Measurements from ENCODE around the gene HMCN1.

HMCN1 gene

DNA sequence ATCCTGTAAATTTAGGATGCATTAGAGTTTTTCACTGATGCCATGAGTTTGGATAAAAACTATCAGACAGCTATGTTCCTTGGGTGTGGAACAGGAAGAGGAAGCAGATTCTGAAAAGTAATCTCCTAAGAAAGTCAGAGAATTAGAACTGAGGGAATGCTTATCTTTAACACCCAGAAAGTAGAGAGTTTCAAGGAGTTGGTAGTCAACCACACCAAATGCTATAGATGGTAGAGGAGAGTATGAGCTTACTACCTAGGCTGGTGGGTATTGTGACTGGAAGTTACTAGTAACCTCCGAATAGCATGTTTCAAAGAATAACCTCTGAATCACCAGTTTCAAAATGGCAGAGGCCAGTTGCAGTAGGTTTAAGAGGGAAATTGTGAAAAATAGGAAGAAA is 288.0 kb downstream of the HMCN1 start:
- in situ Hi-C loops (cut with HindIII; ENCODE audit: low pct_unique_long_range_greater_than_20kb, low sequenced_read_pairs), result no loop called here
- TF ChIP-seq JUND (IDR thresholded peaks at IDR 0.05; ENCODE audit: low read depth), result no peak
- DNase-seq (ENCODE audit: low read depth in 1 of 2, low spot score in 1 of 2), result no peak

DNA sequence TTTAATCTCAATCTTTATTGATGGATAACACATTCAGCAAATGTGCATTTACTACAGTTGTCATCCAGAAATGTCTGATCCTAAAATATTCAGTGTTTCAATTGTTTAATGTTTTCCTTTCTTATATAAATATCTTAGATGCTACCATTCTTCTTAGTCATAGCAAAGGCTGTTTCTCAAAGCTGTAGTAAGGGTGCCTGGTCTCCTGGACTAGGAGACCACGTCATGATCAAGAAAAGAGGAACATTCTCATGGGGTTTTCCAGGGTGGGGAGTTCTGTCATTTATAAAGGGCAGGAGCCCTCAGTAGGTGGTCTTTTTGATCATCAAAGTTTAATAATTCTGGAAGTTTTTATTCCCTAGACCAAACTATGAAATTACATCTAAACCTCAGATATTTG is 292.8 kb downstream of the HMCN1 start:
- in situ Hi-C loops (cut with HindIII; ENCODE audit: low pct_unique_long_range_greater_than_20kb, low sequenced_read_pairs), result no loop called here
- TF ChIP-seq JUND (IDR thresholded peaks at IDR 0.05; ENCODE audit: low read depth), result no peak
- DNase-seq (ENCODE audit: low read depth in 1 of 2, low spot score in 1 of 2), result no peak

DNA sequence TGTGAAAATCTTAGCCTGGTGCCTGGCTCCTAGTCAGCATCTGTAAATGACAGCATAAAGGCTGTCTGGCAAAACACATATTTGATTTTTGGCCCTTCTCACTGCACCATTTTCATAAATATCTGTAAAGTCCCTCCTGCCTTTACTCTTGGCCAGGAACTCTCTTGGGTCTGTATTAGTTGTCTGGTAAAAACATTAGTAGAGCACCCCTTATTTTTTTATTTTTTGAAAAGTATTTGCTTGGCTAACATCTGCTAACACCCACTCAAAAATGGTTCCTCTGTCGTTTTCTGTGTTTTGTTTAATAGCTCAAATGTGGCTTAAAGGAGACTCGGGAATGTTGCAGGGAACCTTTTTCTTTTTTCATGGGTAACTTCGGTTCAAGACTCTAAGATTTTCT is 293.4 kb downstream of the HMCN1 start:
- no peak for TF ChIP-seq JUND (IDR thresholded peaks at IDR 0.05; ENCODE audit: low read depth)
- no peak for DNase-seq (ENCODE audit: low read depth in 1 of 2, low spot score in 1 of 2)
- in situ Hi-C loops (cut with HindIII; ENCODE audit: low pct_unique_long_range_greater_than_20kb, low sequenced_read_pairs), result no loop called here

DNA sequence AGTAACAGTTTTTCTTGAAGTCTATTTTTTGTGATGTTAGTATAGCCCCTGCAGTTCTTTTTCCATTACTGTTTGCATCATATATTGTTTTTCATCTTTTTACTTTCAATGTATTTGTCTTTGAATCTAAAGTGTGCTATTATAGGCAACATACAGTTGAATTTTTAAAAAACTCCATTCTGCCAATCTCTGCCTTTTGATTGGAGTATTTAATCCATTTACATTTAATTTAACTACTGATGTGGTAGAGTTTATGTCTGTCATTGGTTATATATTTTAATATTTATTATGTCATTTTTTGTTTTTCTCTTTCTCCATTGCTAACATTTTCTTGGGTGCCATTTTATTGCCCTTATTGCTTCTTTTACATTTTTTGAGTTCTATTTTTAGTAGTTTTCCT is 296.3 kb downstream of the HMCN1 start:
- no peak for TF ChIP-seq JUND (IDR thresholded peaks at IDR 0.05; ENCODE audit: low read depth)
- no peak for DNase-seq (ENCODE audit: low read depth in 1 of 2, low spot score in 1 of 2)
- in situ Hi-C loops (cut with HindIII; ENCODE audit: low pct_unique_long_range_greater_than_20kb, low sequenced_read_pairs), result no loop called here

DNA sequence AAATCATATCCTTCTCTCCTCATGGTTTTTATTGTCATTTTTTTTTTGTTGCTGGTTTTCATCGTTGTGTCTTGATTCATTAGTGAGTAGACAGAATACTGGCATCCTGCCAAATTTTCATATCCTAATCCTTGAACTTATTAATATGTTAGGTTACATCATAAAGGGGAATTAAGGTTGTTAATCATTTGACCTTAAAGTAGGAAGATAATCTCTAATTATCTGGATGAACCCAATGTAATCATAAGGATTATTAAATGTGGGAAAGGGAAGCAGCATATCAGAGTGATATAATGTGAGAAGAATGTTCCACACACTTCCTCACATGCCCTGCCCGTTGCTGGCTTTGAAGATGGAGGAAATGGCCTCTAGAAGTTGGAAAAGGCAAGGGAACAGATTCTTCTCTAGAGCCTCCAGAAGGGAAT is 299.7 kb downstream of the HMCN1 start:
- no peak for TF ChIP-seq JUND (IDR thresholded peaks at IDR 0.05; ENCODE audit: low read depth)
- DNase-seq (ENCODE audit: low read depth in 1 of 2, low spot score in 1 of 2), result peak in 1 of 2 experiments; percentile 12
- in situ Hi-C loops (cut with HindIII; ENCODE audit: low pct_unique_long_range_greater_than_20kb, low sequenced_read_pairs), result no loop called here

GRCh38 chr1:186042230-186042629 is 308.0 kb downstream of the HMCN1 start:
- no peak for DNase-seq (ENCODE audit: low read depth in 1 of 2, low spot score in 1 of 2)
- no peak for TF ChIP-seq JUND (IDR thresholded peaks at IDR 0.05; ENCODE audit: low read depth)
- in situ Hi-C loops (cut with HindIII; ENCODE audit: low pct_unique_long_range_greater_than_20kb, low sequenced_read_pairs), result no loop called here

DNA sequence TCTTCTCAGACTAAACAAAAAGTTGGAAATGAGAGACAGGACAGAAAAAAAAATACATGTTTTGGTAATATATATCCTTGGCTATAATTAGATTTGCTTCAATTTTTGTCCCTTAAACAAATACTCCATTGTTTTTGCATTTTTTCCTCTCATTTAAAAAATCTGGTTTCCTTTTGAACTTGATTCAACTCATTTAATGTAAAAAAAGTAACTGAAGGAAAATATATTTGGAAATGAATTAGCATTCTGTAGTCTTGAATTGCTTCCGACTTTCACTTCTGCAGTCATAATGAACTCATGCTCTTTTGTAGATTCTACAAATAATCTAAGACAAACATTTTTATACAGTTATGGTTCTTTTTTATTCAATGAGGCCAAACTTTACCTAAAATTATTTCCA is 309.1 kb downstream of the HMCN1 start:
- no peak for TF ChIP-seq JUND (IDR thresholded peaks at IDR 0.05; ENCODE audit: low read depth)
- no peak for DNase-seq (ENCODE audit: low read depth in 1 of 2, low spot score in 1 of 2)
- in situ Hi-C loops (cut with HindIII; ENCODE audit: low pct_unique_long_range_greater_than_20kb, low sequenced_read_pairs), result no loop called here

DNA sequence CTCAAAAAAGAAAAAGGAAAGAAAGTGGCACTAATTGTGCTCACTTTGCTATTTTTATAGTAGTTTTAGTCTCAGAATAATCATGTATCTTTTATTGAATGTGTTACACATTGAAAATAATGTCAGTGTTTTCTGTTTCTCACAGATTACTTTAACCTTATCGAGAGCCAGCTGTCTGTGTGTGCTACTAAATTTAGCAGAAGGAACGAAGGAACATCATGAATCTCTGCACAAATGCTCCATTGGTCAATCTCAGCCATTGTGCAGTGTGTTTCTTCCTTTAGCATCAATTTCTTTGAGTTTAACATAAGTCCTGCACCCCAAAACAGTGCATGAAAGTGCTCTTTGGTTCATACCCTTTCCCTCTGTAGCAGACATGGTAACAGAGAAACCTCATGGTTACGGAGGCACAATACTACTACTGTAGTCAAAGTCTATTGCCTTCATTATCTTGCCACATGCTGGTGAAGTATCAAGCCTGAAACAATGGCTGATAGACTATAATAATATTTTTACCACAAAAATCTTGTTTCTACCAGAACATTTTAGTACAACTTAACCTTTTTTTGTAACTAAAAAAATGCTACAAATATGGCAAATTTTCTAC is 310.0 kb downstream of the HMCN1 start:
- in situ Hi-C loops (cut with HindIII; ENCODE audit: low pct_unique_long_range_greater_than_20kb, low sequenced_read_pairs), result no loop called here
- no peak for TF ChIP-seq JUND (IDR thresholded peaks at IDR 0.05; ENCODE audit: low read depth)
- DNase-seq (ENCODE audit: low read depth in 1 of 2, low spot score in 1 of 2), result no peak

DNA sequence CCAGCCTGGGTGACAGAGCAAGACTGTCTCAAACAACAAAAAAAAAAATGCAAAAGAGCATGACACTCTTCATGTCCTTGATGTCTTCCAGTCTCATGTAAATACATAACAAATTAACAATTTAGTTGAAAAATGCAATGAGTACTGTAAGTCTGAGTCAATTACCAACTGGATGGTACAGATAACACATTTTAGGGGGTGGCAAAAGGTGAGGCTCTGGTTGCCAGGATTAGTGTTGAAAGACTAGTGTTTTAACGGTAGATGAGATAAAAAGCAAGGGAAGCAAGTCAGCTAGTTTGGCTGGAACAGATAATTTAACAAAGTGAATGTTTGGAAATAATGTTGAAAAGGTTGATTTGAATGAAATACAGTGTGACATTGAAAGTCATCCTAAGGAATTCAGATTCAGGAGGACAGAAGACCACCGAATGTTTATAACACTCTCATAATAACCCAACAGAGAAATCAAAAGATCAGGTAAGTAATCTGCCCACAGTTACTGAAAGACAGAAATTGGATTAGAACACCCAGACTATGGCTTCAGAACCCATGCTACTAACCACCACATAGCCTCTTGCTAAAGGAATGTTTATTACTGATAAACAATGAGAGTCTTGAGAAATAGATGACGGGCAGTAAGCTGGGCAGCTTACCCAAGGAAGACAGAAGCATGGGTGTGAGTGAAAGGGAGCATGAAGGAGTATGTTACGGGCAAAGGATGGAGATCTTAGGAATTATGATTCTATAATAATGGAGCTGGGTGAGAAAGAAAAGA is 312.4 kb downstream of the HMCN1 start:
- no peak for TF ChIP-seq JUND (IDR thresholded peaks at IDR 0.05; ENCODE audit: low read depth)
- no peak for DNase-seq (ENCODE audit: low read depth in 1 of 2, low spot score in 1 of 2)
- in situ Hi-C loops (cut with HindIII; ENCODE audit: low pct_unique_long_range_greater_than_20kb, low sequenced_read_pairs), result no loop called here

GRCh38 chr1:186050360-186050759 is 316.2 kb downstream of the HMCN1 start:
- in situ Hi-C loops (cut with HindIII; ENCODE audit: low pct_unique_long_range_greater_than_20kb, low sequenced_read_pairs), result no loop called here
- no peak for DNase-seq (ENCODE audit: low read depth in 1 of 2, low spot score in 1 of 2)
- no peak for TF ChIP-seq JUND (IDR thresholded peaks at IDR 0.05; ENCODE audit: low read depth)

- DNase-seq (ENCODE audit: low read depth in 1 of 2, low spot score in 1 of 2), result peak; percentile 11 to 33
- no peak for TF ChIP-seq JUND (IDR thresholded peaks at IDR 0.05; ENCODE audit: low read depth)
- in situ Hi-C loops (cut with HindIII; ENCODE audit: low pct_unique_long_range_greater_than_20kb, low sequenced_read_pairs), result no loop called here
These were observed 319.8 kb downstream of the HMCN1 start for GRCh38 chr1:186054003-186054402.

DNA sequence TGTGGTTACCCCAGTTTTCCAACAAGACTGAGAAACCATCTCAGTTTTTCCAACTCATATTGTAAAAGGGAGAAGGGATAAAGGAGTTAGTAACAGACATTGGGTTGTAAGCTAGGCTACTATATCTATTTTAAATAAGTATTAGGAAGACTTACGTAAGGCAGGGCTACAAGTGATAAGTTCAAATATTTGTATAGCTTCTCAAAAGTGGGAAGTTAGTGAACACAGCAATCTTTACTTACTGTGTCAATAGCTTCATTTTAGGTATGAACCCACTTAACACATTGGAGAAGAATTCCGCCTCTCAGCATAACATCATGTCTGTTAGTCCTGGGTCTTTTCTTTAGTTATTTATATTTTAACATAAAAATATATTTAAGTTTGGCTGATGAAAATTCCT is 320.7 kb downstream of the HMCN1 start:
- no peak for DNase-seq (ENCODE audit: low read depth in 1 of 2, low spot score in 1 of 2)
- no peak for TF ChIP-seq JUND (IDR thresholded peaks at IDR 0.05; ENCODE audit: low read depth)
- in situ Hi-C loops (cut with HindIII; ENCODE audit: low pct_unique_long_range_greater_than_20kb, low sequenced_read_pairs), result no loop called here

- in situ Hi-C loops (cut with HindIII; ENCODE audit: low pct_unique_long_range_greater_than_20kb, low sequenced_read_pairs), result no loop called here
- no peak for DNase-seq (ENCODE audit: low read depth in 1 of 2, low spot score in 1 of 2)
- no peak for TF ChIP-seq JUND (IDR thresholded peaks at IDR 0.05; ENCODE audit: low read depth)
These were observed 321.7 kb downstream of the HMCN1 start for GRCh38 chr1:186055846-186056245.

All from T47D (cell line).